ENCODE results near the gene YWHAB.

The YWHAB gene

DNA sequence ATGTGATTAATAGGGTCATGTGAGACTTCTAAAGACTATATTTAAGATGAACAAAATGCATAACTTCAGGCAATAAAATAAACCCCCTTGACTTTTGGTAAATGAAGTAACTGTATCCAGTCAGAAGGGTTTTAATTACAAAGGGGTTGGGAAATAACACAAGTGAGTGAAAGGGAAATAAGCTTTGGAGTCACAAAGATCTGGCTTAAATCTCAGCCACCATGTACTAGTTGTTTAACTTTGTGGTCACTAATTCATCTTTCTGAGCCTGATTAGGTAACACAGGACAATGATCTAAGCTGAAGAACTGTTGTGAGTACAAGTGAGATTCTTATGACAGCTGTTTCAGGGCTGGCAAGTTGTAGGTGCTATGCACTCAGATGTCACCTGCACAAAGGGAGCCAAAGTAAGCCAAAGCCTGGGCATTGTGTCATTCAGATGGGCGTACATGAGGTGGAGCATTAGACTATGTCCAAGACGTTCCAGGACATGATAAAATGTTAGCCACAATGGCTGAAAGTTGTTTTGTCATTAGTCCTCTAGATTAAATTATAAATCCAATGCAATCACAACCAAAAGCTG lies 60.9 kb downstream of the YWHAB start:
- TF ChIP-seq GATA2 (IDR thresholded peaks at IDR 0.05; ENCODE audit: low read depth, low read length) (no peak), GATA3 (IDR thresholded peaks at IDR 0.05; ENCODE audit: low read depth, low read length) (no peak)

DNA sequence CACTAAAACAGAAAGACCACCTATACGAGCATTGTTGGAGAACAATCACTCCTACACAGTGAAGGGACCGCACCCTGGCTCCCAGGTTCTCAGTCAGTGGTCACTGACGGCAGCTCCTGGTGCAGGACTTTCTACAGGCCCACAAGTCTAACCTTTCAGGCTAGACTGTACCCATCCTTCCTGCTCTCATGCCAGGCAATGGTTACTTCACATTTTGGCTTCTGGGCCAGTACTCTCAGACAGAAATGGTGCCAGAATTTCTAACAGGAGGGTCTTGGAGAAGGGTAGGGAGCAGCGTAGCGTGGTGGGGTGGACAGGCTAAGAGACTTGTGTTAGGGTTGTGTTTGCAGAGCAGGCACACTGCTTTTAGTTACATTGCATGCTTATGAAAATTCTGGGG lies 62.6 kb downstream of the YWHAB start:
- no peak for TF ChIP-seq GATA2 (IDR thresholded peaks at IDR 0.05; ENCODE audit: low read depth, low read length)
- no peak for TF ChIP-seq GATA3 (IDR thresholded peaks at IDR 0.05; ENCODE audit: low read depth, low read length)

DNA sequence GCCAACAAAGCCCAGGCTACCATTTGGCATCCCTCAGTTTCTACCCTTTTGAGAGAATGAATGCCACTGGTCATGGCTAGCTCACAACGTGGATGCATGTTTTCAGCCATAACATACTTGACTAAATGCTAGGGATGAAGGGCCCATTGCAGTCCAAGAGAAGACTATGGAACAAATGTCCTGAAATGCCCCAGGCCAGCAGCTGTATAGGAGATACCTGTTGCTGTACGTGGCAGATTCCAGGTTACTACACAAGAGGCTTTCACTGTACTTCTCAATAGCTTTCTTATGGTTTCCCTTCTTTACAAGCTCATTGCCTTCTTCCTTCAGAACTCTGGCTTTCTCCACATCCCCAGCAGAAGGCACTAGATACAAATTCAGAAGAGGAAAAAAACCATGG lies 63.0 kb downstream of the YWHAB start:
- TF ChIP-seq GATA2 (IDR thresholded peaks at IDR 0.05; ENCODE audit: low read depth, low read length): no peak

DNA sequence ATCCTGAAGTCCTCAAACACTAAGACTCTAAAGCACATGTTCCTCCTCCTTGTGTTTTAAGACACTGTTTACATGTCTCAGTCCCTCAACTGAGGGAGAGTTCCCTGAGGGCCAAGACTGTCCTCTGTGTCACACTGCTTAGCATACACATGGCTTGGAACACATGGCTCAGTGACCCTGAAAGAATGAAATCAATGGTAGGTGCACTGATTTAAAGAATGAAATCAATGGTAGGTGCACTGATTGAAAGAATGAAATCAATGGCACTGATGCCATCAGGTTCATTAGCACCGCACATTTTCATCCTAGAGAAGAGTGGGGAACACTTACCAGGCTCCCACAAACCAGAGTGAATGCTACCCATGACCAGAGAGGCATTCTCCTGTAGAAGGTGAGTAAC lies 64.9 kb downstream of the YWHAB start:
- TF ChIP-seq GATA3 (IDR thresholded peaks at IDR 0.05; ENCODE audit: low read depth, low read length) (no peak), GATA2 (IDR thresholded peaks at IDR 0.05; ENCODE audit: low read depth, low read length) (no peak)

DNA sequence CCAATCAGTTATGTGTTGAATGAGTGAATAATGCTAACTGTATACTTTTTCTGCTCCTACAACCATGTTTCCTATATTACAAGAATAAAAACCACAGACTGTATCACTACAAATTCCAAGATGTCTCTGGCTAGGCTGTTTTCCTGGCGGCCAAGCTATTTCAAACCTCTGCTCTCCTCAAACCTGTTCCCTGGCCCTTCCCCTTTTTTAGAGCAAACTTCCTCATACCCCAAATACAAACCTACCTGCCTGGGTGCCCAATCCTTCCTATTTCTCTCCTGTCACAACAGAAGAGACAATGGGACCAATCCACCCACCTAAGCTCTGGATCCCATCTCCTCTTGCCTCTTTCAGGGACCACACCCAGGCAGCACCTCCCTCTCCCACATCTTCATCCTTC lies 67.2 kb downstream of the YWHAB start:
- TF ChIP-seq GATA2 (IDR thresholded peaks at IDR 0.05; ENCODE audit: low read depth, low read length) (no peak), GATA3 (IDR thresholded peaks at IDR 0.05; ENCODE audit: low read depth, low read length) (no peak)

DNA sequence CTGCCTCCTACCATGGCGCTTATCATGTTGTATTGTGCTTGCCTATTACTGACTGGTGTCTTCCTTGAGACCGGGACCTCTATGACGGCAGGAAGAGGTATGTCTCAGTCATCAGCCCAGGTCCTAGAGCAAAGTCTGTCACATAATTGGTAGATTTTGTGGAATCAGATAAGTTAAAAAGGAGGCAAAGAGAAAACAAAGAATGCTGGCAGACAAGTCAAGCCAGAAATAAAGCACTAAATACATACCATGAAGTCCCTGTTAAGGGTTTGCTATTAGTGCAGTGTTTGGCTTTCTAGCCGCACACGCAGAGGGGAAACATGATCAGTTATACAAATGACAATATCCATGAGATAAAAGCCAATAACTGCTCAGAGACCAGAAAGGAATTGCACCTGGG lies 68.7 kb downstream of the YWHAB start:
- TF ChIP-seq GATA2 (IDR thresholded peaks at IDR 0.05; ENCODE audit: low read depth, low read length): no peak
- no peak for TF ChIP-seq GATA3 (IDR thresholded peaks at IDR 0.05; ENCODE audit: low read depth, low read length)

GRCh38 chr20:44955270-44955669 lies 69.8 kb downstream of the YWHAB start:
- TF ChIP-seq GATA2 (IDR thresholded peaks at IDR 0.05; ENCODE audit: low read depth, low read length) (no peak), GATA3 (IDR thresholded peaks at IDR 0.05; ENCODE audit: low read depth, low read length) (no peak)

DNA sequence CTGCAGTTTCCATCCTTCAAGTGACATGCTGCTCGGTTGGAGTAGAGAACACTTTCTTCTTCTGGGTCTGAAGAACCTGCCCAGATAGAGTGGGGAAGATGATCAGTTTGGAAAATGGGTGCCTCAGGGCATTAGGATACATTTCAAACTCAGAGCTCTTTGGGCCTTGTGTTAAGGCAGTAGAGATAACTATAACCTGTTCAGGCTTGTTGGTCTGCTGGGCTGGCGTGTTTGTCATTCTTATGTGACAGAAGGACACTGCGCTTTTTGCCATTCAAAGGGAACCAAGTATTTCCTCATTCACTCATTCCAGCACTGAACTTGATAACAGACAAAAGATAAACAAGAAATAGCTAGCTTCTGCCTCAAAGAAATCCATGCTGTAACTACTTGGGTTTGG lies 70.9 kb downstream of the YWHAB start:
- TF ChIP-seq GATA3 (IDR thresholded peaks at IDR 0.05; ENCODE audit: low read depth, low read length) (no peak), GATA2 (IDR thresholded peaks at IDR 0.05; ENCODE audit: low read depth, low read length) (no peak)

All from SH-SY5Y (cell line).